Ovary (tissue), 9 donors: ENCODE measurements around the gene DLEC1. TPM values are rescaled to one million over a fixed set of nuclear protein-coding genes. Genes with fewer than 3 reads are reported as not detected.
"Not testable (repeated sequence)": the region's sequence is repeated elsewhere in the genome, so short reads cannot be mapped to it uniquely, and the experiment has no call there.

Experiments used
- DNase-seq, 5 donors: peaks; one replicate each; pipeline ENCODE4 v3.0.0-alpha.2; 2019 to 2020
- H3K27ac ChIP-seq, 2 donors: fragments of 200-600 bp; one replicate each; pipeline versions ENCODE4 v1.5.1 to v1.8.0; 2019 to 2022
- H3K27me3 ChIP-seq: fragments of 200-600 bp; one replicate; pipeline ENCODE4 v1.8.0; 2022
- H3K36me3 ChIP-seq: fragments of 200-600 bp; sonication (generic); one replicate; pipeline ENCODE4 v1.5.1; 2019
- H3K4me1 ChIP-seq: one replicate; pipeline ENCODE4 v1.8.1; 2013; ENCODE audit warnings: mild to moderate bottlenecking, moderate library complexity; ENCODE audit not compliant: insufficient read depth
- H3K4me3 ChIP-seq: fragments of 200-600 bp; sonication (generic); one replicate; pipeline ENCODE4 v1.5.1; 2017
- H3K9me3 ChIP-seq, 2 donors: fragments of 200-600 bp in 1 of 2; sonication (generic) in 1 of 2; one replicate each; pipeline versions ENCODE4 v1.5.1 to v1.8.1; 2013 to 2019; ENCODE audit warnings: mild to moderate bottlenecking in 1 of 2, moderate library complexity in 1 of 2
- CTCF ChIP-seq, 3 donors: fragments of 450-650 bp in 2 of 3; fragments of 200-600 bp in 1 of 3; IDR thresholded peaks; one replicate each; pipeline versions ENCODE4 v1.5.1 to v1.8.0; 2016 to 2022; ENCODE audit warnings: antibody characterized with exemption in 3 of 3, mild to moderate bottlenecking in 1 of 3
- EP300 ChIP-seq: sonication (generic); formaldehyde crosslinking; IDR thresholded peaks from one replicate; pipeline ENCODE4 v1.6.1; 2017; ENCODE audit warnings: antibody characterized with exemption
- POLR2A ChIP-seq: fragments of 450-650 bp; IDR thresholded peaks from one replicate; pipeline ENCODE4 v1.6.1; 2017; ENCODE audit warnings: antibody characterized with exemption, mild to moderate bottlenecking, moderate library complexity
- WGBS, 3 donors: extraction: QIAGEN DNeasy Blood & Tissue Kit in 1 of 3; methylation state at CpG; one replicate each; pipeline versions ENCODE4 v1.1.5 to v1.1.7; 2013 to 2017; 5-methylcytosine and 5-hydroxymethylcytosine counted together
- intact Hi-C, 4 donors: fragments of 100-400 bp; cut with DNase I; formaldehyde crosslinking; loops; one replicate each; pipeline versions ENCODE4 v1.11.0 to v1.15.1; 2022 to 2023
- polyA plus RNA-seq, 2 donors: library from polyadenylated mRNA; stranded (reverse); fragments of 200-250 nt in 1 of 2; fragments of 350-450 nt in 1 of 2; fragmentation: Illumina TruSeq in 1 of 2; extraction: RNeasy Lipid Tissue Mini Kit (QIAGEN cat#74804) in 1 of 2; gene quantifications; one replicate each; pipeline ENCODE4 v1.2.3, GENCODE V29; 2013 to 2014
- total RNA-seq, 7 donors: library from RNA; depleted of rRNA in 2 of 7; stranded (reverse); fragments of >200 nt in 2 of 7; fragmentation: NEBNext Ultra II Directional in 3 of 7; extraction: Animal tissue kit (Norgen Biotek cat#: 25700) in 3 of 7; gene quantifications; one replicate each; pipeline versions ENCODE4 v1.1.0 to v1.2.4, GENCODE V29; 2016 to 2023
- donor health status: DM: no; HTN: no; CAD: no; lungs with moderate emphysema.
- donor health status: DM: no; HTN: no; CAD: no.
- donor health status: Bipolar disorder and iron deficiency.
- donor health status: DM: yes; HTN: yes; CAD: no.
- donor health status: DM: no; HTN: no; CAD: no.
- donor health status: DM: yes; HTN: yes; CAD: no.

The DLEC1 gene
- total and polyA plus RNA-seq, 9 donors: 0.93 to 23.8 (median 3.0) TPM

DNA sequence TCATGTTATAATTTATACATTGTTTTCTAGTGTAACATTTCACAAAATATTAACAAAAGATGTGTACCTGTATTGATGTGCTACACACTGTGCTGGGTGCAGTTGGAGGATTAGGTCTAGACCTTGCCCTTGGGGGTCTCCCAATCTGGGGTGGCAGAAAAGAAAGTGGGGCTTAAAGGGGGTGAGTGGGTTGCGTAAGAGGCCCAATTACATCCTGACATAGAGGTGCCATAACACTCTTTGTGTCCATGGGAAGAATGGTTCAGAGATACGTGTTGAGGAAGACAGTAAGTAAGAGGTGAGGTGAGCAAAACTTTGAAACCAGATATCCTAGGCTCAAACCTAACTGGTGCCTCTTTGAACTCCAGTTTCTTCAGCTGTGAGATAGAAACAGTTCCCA is 31.0 kb downstream of the DLEC1 start:
- 69 to 93% (median 93%) methylated on average over 2 of the region's 2 CpGs for WGBS, 3 donors
- H3K36me3 ChIP-seq: no peaks in the 10 kb centered on the region

GRCh38 chr3:38077073-38077472 is 38.1 kb downstream of the DLEC1 start:
- intact Hi-C loops, H3K36me3 ChIP-seq, H3K4me1 ChIP-seq, H3K9me3 ChIP-seq, H3K27me3 ChIP-seq, H3K4me3 ChIP-seq, DNase-seq, H3K27ac ChIP-seq: not testable (repeated sequence)
- WGBS, 3 donors: 64 to 83% (median 83%) methylated on average over 1 to 3 of the region's 3 CpGs

More for the DNA sequence above, 31.0 kb downstream of the DLEC1 start:
- Histone ChIP-seq H3K27ac (no peak overlapping the region), H3K4me3 (no peak overlapping the region), H3K9me3 (no peaks in the 10 kb centered on the region), H3K4me1 (peaks cover 4% of the 10 kb centered on the region), H3K27me3 (no peaks in the 10 kb centered on the region)
- TF ChIP-seq CTCF (IDR thresholded peaks at IDR 0.05): no peak
- TF ChIP-seq POLR2A: no peak
- no peak for TF ChIP-seq EP300
- DNase-seq: no peak
- intact Hi-C loops: no loop called here

- DNase-seq, intact Hi-C loops, H3K4me3 ChIP-seq, H3K4me1 ChIP-seq, H3K27me3 ChIP-seq, H3K27ac ChIP-seq, H3K9me3 ChIP-seq, H3K36me3 ChIP-seq: not testable (repeated sequence)
- WGBS, 3 donors: 90 to 94% (median 90%) methylated on average over 13 to 14 of the region's 16 CpGs
These were observed 43.3 kb downstream of the DLEC1 start for GRCh38 chr3:38082296-38082695.

- H3K4me1 ChIP-seq, H3K27me3 ChIP-seq, DNase-seq, H3K27ac ChIP-seq, H3K36me3 ChIP-seq, intact Hi-C loops, H3K4me3 ChIP-seq, H3K9me3 ChIP-seq: not testable (repeated sequence)
- 100% methylated on average over 1 of the region's 1 CpG; no CpG with 5 or more reads in 2 of the 3 donors for WGBS, 3 donors
These were observed 44.2 kb downstream of the DLEC1 start for GRCh38 chr3:38083254-38083653.

DNA sequence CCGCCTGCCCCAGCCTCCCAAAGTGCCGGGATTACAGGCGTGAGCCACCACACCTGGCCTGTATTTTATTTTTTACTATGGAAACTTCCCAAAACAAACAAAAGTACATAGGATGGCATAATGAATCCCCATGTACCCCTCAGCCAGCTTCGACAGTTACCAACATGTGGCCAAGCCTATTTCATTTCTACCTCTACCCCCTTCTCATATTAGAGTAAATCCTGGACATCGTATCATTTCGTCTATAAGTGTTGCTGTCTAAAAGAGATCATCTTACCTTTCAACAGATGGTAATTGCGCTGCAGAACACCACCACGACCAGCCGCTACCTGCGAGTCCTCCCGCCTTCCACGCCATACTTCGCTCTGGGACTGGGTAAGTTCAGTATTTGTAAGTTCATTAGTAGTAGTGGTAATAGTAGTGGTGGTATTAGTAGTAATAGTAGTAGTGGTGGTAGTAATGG is 44.9 kb downstream of the DLEC1 start:
- no peaks in the 10 kb centered on the region for H3K4me1 ChIP-seq
- no peak overlapping the region for H3K27ac ChIP-seq
- no peaks in the 10 kb centered on the region for H3K36me3 ChIP-seq
- no peak overlapping the region for H3K4me3 ChIP-seq
- no peak for TF ChIP-seq POLR2A
- no peak for TF ChIP-seq CTCF (IDR thresholded peaks at IDR 0.05)
- TF ChIP-seq EP300: no peak
- H3K27me3 ChIP-seq: no peaks in the 10 kb centered on the region
- DNase-seq: no peak
- 89 to 97% (median 91%) methylated on average over 13 of the region's 13 CpGs for WGBS, 3 donors
- intact Hi-C loops: no loop called here
- H3K9me3 ChIP-seq: no peaks in the 10 kb centered on the region

- DNase-seq: peak in 1 of 5 donors; percentile 59
- intact Hi-C loops: no loop called here
- Histone ChIP-seq H3K27ac (no peak overlapping the region), H3K36me3 (no peaks in the 10 kb centered on the region), H3K9me3 (no peaks in the 10 kb centered on the region), H3K27me3 (no peaks in the 10 kb centered on the region), H3K4me1 (no peaks in the 10 kb centered on the region), H3K4me3 (no peak overlapping the region)
- 70 to 76% (median 71%) methylated on average over 7 of the region's 7 CpGs for WGBS, 3 donors
- TF ChIP-seq POLR2A: no peak
- no peak for TF ChIP-seq CTCF (IDR thresholded peaks at IDR 0.05)
- TF ChIP-seq EP300: no peak
These were observed 45.6 kb downstream of the DLEC1 start for GRCh38 chr3:38084334-38085310.
